Stimulated activated memory B cell treated with anti-CD40 and anti-IgM and Interleukin-4, amounts not matched to agents 10 μg/mL and 1 μg/mL and 100 μg/mL, for 72 hours (primary cell): ENCODE measurements around the gene RC3H1.
"Not testable (repeated sequence)": the region's sequence is repeated elsewhere in the genome, so short reads cannot be mapped to it uniquely, and the experiment has no call there.

Source experiments
- ATAC-seq: fragments of 150-1000 bp; cut with Tn5 transposase; 2 replicates; pipeline ENCODE4 v1.10.0; 2021
- H3K27ac Mint-ChIP-seq: one replicate; pipeline ENCODE4 v1.8.0; 2022; ENCODE audit warnings: mild to moderate bottlenecking, mixed read lengths
- H3K27me3 Mint-ChIP-seq: one replicate; pipeline ENCODE4 v1.8.0; 2022; ENCODE audit warnings: mixed read lengths
- H3K36me3 Mint-ChIP-seq: one replicate; pipeline ENCODE4 v1.8.0; 2022; ENCODE audit warnings: mixed read lengths
- H3K4me1 Mint-ChIP-seq: one replicate; pipeline ENCODE4 v1.8.0; 2022; ENCODE audit warnings: mixed read lengths
- H3K4me3 Mint-ChIP-seq: one replicate; pipeline ENCODE4 v1.8.0; 2022; ENCODE audit warnings: mild to moderate bottlenecking, moderate library complexity, mixed read lengths
- H3K9me3 Mint-ChIP-seq: one replicate; pipeline ENCODE4 v1.8.0; 2022; ENCODE audit warnings: mixed read lengths

RC3H1 gene

GRCh38 chr1:173930541-173930940 is 91.6 kb downstream of the RC3H1 start:
- not testable (repeated sequence) for ATAC-seq, H3K4me3 Mint-ChIP-seq, H3K4me1 Mint-ChIP-seq, H3K27ac Mint-ChIP-seq, H3K27me3 Mint-ChIP-seq, H3K9me3 Mint-ChIP-seq
- H3K36me3 Mint-ChIP-seq = peaks cover 21% of the 10 kb centered on the region

GRCh38 chr1:173925306-173926242 is 96.6 kb downstream of the RC3H1 start:
- H3K4me1 Mint-ChIP-seq = no peaks in the 10 kb centered on the region
- H3K9me3 Mint-ChIP-seq = no peaks in the 10 kb centered on the region
- no peak overlapping the region for H3K4me3 Mint-ChIP-seq
- no peak for ATAC-seq
- no peaks in the 10 kb centered on the region for H3K27me3 Mint-ChIP-seq
- H3K27ac Mint-ChIP-seq = no peak overlapping the region
- peaks cover 6% of the 10 kb centered on the region for H3K36me3 Mint-ChIP-seq

- no peak overlapping the region for H3K27ac Mint-ChIP-seq
- H3K4me1 Mint-ChIP-seq = no peaks in the 10 kb centered on the region
- no peak overlapping the region for H3K4me3 Mint-ChIP-seq
- no peak for ATAC-seq
- no peaks in the 10 kb centered on the region for H3K9me3 Mint-ChIP-seq
- no peaks in the 10 kb centered on the region for H3K36me3 Mint-ChIP-seq
- H3K27me3 Mint-ChIP-seq = no peaks in the 10 kb centered on the region
These were observed 101.3 kb downstream of the RC3H1 start for GRCh38 chr1:173920861-173921260.

GRCh38 chr1:173917635-173918493 is 104.3 kb downstream of the RC3H1 start:
- Mint-ChIP-seq H3K27me3 (no peaks in the 10 kb centered on the region), H3K4me3 (no peak overlapping the region), H3K4me1 (no peaks in the 10 kb centered on the region), H3K27ac (no peak overlapping the region), H3K9me3 (no peaks in the 10 kb centered on the region), H3K36me3 (no peaks in the 10 kb centered on the region)
- ATAC-seq = no peak

- Mint-ChIP-seq H3K36me3 (no peaks in the 10 kb centered on the region), H3K27ac (no peak within 1 kb of the TSS), H3K4me1 (no peaks in the 10 kb centered on the region), H3K27me3 (no peaks in the 10 kb centered on the region), H3K4me3 (no peak within 1 kb of the TSS), H3K9me3 (no peaks in the 10 kb centered on the region)
- no peak for ATAC-seq
These were observed 105.0 kb downstream of the RC3H1 start, which contains the start of gene SERPINC1 for GRCh38 chr1:173917149-173917548. SERPINC1 (minus strand) TSS chr1:173917327; CDS start chr1:173917259, 68 bp downstream.

- no peaks in the 10 kb centered on the region for H3K9me3 Mint-ChIP-seq
- no peaks in the 10 kb centered on the region for H3K4me1 Mint-ChIP-seq
- no peak overlapping the region for H3K27ac Mint-ChIP-seq
- H3K4me3 Mint-ChIP-seq = no peak overlapping the region
- H3K27me3 Mint-ChIP-seq = no peaks in the 10 kb centered on the region
- ATAC-seq = no peak
- H3K36me3 Mint-ChIP-seq = no peaks in the 10 kb centered on the region
These were observed 105.5 kb downstream of the RC3H1 start for GRCh38 chr1:173916667-173917066.

GRCh38 chr1:173915596-173915995 is 106.6 kb downstream of the RC3H1 start:
- Mint-ChIP-seq H3K36me3 (no peaks in the 10 kb centered on the region), H3K27ac (no peak overlapping the region), H3K4me3 (no peak overlapping the region), H3K27me3 (no peaks in the 10 kb centered on the region), H3K4me1 (no peaks in the 10 kb centered on the region), H3K9me3 (no peaks in the 10 kb centered on the region)
- no peak for ATAC-seq

- no peaks in the 10 kb centered on the region for H3K4me1 Mint-ChIP-seq
- H3K27ac Mint-ChIP-seq = no peak overlapping the region
- H3K9me3 Mint-ChIP-seq = no peaks in the 10 kb centered on the region
- H3K4me3 Mint-ChIP-seq = no peak overlapping the region
- H3K36me3 Mint-ChIP-seq = peaks cover 4% of the 10 kb centered on the region
- no peaks in the 10 kb centered on the region for H3K27me3 Mint-ChIP-seq
- no peak for ATAC-seq
These were observed 107.7 kb downstream of the RC3H1 start for GRCh38 chr1:173914366-173914871.

- Mint-ChIP-seq H3K9me3 (no peaks in the 10 kb centered on the region), H3K27ac (no peak overlapping the region), H3K36me3 (peaks cover 10% of the 10 kb centered on the region), H3K27me3 (no peaks in the 10 kb centered on the region), H3K4me3 (no peak overlapping the region), H3K4me1 (no peaks in the 10 kb centered on the region)
- ATAC-seq = no peak
These were observed 109.0 kb downstream of the RC3H1 start for GRCh38 chr1:173913111-173913510.

GRCh38 chr1:173903827-173904531 is 118.2 kb downstream of the RC3H1 start:
- H3K4me1 Mint-ChIP-seq = no peaks in the 10 kb centered on the region
- no peaks in the 10 kb centered on the region for H3K9me3 Mint-ChIP-seq
- no peak overlapping the region for H3K27ac Mint-ChIP-seq
- H3K4me3 Mint-ChIP-seq = no peak overlapping the region
- ATAC-seq = no peak
- H3K27me3 Mint-ChIP-seq = no peaks in the 10 kb centered on the region
- H3K36me3 Mint-ChIP-seq = peaks cover 17% of the 10 kb centered on the region

- Mint-ChIP-seq H3K36me3 (peaks cover 22% of the 10 kb centered on the region), H3K9me3 (no peaks in the 10 kb centered on the region), H3K27ac (no peak overlapping the region), H3K27me3 (no peaks in the 10 kb centered on the region), H3K4me1 (no peaks in the 10 kb centered on the region), H3K4me3 (no peak overlapping the region)
- no peak for ATAC-seq
These were observed 121.2 kb downstream of the RC3H1 start for GRCh38 chr1:173900992-173901391.

- H3K4me1 Mint-ChIP-seq = no peaks in the 10 kb centered on the region
- H3K27ac Mint-ChIP-seq = no peak overlapping the region
- no peaks in the 10 kb centered on the region for H3K9me3 Mint-ChIP-seq
- H3K27me3 Mint-ChIP-seq = no peaks in the 10 kb centered on the region
- H3K4me3 Mint-ChIP-seq = no peak overlapping the region
- no peak for ATAC-seq
- H3K36me3 Mint-ChIP-seq = peaks cover 23% of the 10 kb centered on the region
These were observed 121.7 kb downstream of the RC3H1 start for GRCh38 chr1:173900427-173900826.

- H3K4me1 Mint-ChIP-seq = peaks cover 4% of the 10 kb centered on the region
These were observed 128.0 kb downstream of the RC3H1 start for GRCh38 chr1:173894189-173894588.

GRCh38 chr1:173893611-173894010 is 128.5 kb downstream of the RC3H1 start:
- H3K36me3 Mint-ChIP-seq = peaks cover 48% of the 10 kb centered on the region
- no peak overlapping the region for H3K27ac Mint-ChIP-seq
- H3K4me1 Mint-ChIP-seq = peaks cover 4% of the 10 kb centered on the region
- H3K27me3 Mint-ChIP-seq = no peaks in the 10 kb centered on the region
- no peak overlapping the region for H3K4me3 Mint-ChIP-seq
- ATAC-seq = no peak
- no peaks in the 10 kb centered on the region for H3K9me3 Mint-ChIP-seq

More at GRCh38 chr1:173894189-173894588, 128.0 kb downstream of the RC3H1 start:
- H3K27ac Mint-ChIP-seq = no peak overlapping the region
- H3K27me3 Mint-ChIP-seq = no peaks in the 10 kb centered on the region
- H3K36me3 Mint-ChIP-seq = peaks cover 48% of the 10 kb centered on the region
- H3K4me3 Mint-ChIP-seq = no peak overlapping the region
- no peak for ATAC-seq
- H3K9me3 Mint-ChIP-seq = no peaks in the 10 kb centered on the region

GRCh38 chr1:173889885-173890284 is 132.3 kb downstream of the RC3H1 start:
- Mint-ChIP-seq H3K27me3 (no peaks in the 10 kb centered on the region), H3K4me1 (peaks cover 10% of the 10 kb centered on the region), H3K36me3 (peaks cover 52% of the 10 kb centered on the region), H3K9me3 (no peaks in the 10 kb centered on the region), H3K4me3 (no peak overlapping the region), H3K27ac (no peak overlapping the region)
- ATAC-seq = no peak
